DMS 273 (cell line): ENCODE data around the gene RRP1.
A peak's percentile ranks its signal among the peaks of the same experiment; 100 is the strongest.

Source experiments
- DNase-seq: peaks from one replicate; lab custom pipeline; 2025; ENCODE audit not compliant: unreplicated experiment; lab: John Stamatoyannopoulos, UW

Gene RRP1

GRCh38 chr21:43775190-43775589 lies 14.2 kb upstream of the RRP1 start:
- DNase-seq = no peak

- peak; percentile 82 for DNase-seq
Observed at GRCh38 chr21:43775795-43776430, 13.5 kb upstream of the RRP1 start, which contains the start of gene CSTB. CSTB (minus strand) TSS chr21:43776308; CDS start chr21:43776269, 39 bp downstream.

GRCh38 chr21:43777953-43778352 lies 11.4 kb upstream of the RRP1 start:
- DNase-seq = no peak

GRCh38 chr21:43778469-43779335 lies 10.7 kb upstream of the RRP1 start:
- DNase-seq = no peak

GRCh38 chr21:43779660-43780059 lies 9.7 kb upstream of the RRP1 start:
- DNase-seq = no peak

GRCh38 chr21:43781846-43782245 lies 7.5 kb upstream of the RRP1 start:
- DNase-seq = no peak

GRCh38 chr21:43782431-43783097 lies 6.8 kb upstream of the RRP1 start:
- DNase-seq = no peak

- no peak for DNase-seq
Observed at GRCh38 chr21:43783098-43783700, 6.2 kb upstream of the RRP1 start.

GRCh38 chr21:43785134-43785533 lies 4.2 kb upstream of the RRP1 start:
- DNase-seq = no peak

GRCh38 chr21:43786300-43786806 lies 3.0 kb upstream of the RRP1 start:
- no peak for DNase-seq

- DNase-seq = no peak
Observed at GRCh38 chr21:43786807-43787440, 2.5 kb upstream of the RRP1 start.

- DNase-seq = peak; percentile 33
Observed at GRCh38 chr21:43790010-43790524, 690 bp downstream of the RRP1 start.

GRCh38 chr21:43792406-43792805 lies 3.0 kb downstream of the RRP1 start:
- DNase-seq = no peak

- DNase-seq = no peak
Observed at GRCh38 chr21:43793243-43793642, 3.9 kb downstream of the RRP1 start.

GRCh38 chr21:43794311-43794710 lies 4.9 kb downstream of the RRP1 start:
- no peak for DNase-seq

- no peak for DNase-seq
Observed at GRCh38 chr21:43794857-43795256, 5.5 kb downstream of the RRP1 start.

GRCh38 chr21:43797415-43797814 lies 8.0 kb downstream of the RRP1 start:
- no peak for DNase-seq

GRCh38 chr21:43797925-43798715 lies 8.7 kb downstream of the RRP1 start:
- no peak for DNase-seq

GRCh38 chr21:43799301-43799840 lies 10.0 kb downstream of the RRP1 start:
- DNase-seq = no peak
